Measurements from ENCODE around the gene ZNF629.

ZNF629 gene

DNA sequence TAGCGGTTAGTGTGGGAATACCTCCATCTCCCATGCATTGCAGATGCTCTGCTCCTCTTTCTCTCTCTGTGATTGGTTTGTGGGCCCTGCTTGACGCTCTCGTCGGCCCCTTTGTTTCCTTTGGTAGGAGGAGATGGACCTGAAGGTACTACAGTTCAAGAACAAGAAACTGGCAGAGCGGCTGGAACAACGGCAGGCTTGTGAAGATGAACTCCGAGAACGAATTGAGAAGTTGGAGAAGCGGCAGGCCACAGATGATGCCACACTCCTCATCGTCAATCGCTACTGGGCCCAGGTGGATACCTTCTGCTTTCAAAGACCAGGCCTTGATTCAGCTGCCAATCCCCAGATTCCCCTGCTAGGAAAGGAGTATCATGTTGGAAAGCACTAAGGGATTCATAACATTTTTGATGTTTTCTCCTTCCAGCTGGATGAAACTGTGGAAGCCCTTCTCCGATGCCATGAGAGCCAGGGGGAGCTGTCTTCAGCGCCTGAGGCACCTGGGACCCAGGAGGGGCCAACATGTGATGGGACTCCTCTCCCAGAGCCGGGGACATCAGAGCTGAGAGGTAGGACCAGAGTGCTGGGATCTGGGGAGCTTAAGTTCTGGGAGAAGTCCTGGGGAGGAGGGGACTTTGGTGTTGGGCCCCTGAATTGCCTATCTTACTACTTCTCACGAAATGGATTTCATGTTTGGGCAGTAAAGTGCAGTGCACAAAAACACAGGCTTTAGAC lies 23.8 kb downstream of the ZNF629 start:
- no peak for ATAC-seq
- no peak for TF ChIP-seq TCF4 (CRISPR knock-in tag; IDR thresholded peaks at IDR 0.05; ENCODE audit: borderline replicate concordance)

DNA sequence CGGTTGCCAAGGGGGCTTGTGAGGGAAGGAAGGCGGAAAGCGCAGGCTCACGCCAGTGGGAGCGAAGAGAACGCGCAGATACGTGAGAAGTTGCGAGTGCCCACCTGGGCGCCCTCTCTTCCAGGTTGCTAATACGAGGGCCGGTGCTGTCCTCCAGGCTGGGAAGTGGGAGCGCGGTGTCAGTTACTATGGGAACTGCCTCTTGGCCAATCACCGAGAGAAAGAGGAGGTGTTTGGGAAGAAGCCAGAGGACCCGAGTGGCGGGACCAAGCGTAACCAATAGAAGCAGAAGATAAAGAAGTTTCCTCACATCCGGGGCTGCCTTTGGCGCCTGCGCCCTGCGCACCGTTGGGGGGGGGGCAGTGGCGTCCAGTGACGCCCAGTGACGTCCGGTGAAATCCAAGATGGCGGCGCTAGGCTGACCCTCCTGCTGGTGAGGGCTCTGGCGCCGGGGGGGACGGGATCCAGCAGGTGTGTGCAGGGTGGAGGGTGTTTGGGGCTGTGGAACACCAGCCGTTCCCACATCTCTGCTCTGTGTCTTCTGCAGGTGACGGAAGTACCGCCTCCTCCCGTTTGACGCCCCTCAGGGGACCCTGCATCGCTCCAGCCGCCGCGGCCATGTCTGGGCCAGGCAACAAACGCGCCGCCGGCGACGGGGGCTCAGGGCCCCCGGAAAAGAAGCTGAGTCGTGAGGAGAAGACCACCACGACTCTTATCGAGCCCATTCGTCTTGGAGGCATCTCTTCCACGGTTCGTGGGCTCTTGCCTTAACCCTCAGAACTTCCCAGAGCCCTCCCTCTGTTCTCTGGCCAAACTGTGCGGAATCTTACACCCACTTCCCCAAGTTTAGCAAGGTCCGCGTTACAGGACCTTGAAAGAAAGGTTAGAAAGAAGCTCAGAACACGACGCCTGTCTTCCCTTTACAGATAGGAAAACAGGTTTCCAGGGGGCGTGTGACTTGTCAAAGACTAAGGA lies 24.8 kb downstream of the ZNF629 start, which contains the start of the genes CFAP119 and RNF40:
Gene CFAP119, minus strand, starts transcription at position 135 of the 975 bp plus-strand sequence. CDS start 314 bp downstream, outside the sequence.
Gene RNF40, plus strand, starts transcription at position 395 of the 975 bp plus-strand sequence. Its CDS starts 224 bp downstream, at position 619.
- no peak for TF ChIP-seq ZFP3 (CRISPR knock-in tag; IDR thresholded peaks at IDR 0.05)
- no peak for TF ChIP-seq ZFP30 (CRISPR knock-in tag; IDR thresholded peaks at IDR 0.05)
- TF ChIP-seq ISL1 (CRISPR knock-in tag; IDR thresholded peaks at IDR 0.05): no peak
- no peak for TF ChIP-seq ARNTL (CRISPR knock-in tag; IDR thresholded peaks at IDR 0.05; ENCODE audit: borderline replicate concordance, low read depth)
- TF ChIP-seq, protein P1, sequence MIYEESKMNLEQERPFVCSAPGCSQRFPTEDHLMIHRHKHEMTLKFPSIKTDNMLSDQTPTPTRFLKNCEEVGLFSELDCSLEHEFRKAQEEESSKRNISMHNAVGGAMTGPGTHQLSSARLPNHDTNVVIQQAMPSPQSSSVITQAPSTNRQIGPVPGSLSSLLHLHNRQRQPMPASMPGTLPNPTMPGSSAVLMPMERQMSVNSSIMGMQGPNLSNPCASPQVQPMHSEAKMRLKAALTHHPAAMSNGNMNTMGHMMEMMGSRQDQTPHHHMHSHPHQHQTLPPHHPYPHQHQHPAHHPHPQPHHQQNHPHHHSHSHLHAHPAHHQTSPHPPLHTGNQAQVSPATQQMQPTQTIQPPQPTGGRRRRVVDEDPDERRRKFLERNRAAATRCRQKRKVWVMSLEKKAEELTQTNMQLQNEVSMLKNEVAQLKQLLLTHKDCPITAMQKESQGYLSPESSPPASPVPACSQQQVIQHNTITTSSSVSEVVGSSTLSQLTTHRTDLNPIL (CRISPR knock-in tag; IDR thresholded peaks at IDR 0.05; ENCODE audit: low read depth): no peak
- no peak for TF ChIP-seq OSR1 (CRISPR knock-in tag; IDR thresholded peaks at IDR 0.05)
- no peak for TF ChIP-seq PPARA (CRISPR knock-in tag; IDR thresholded peaks at IDR 0.05; ENCODE audit: borderline replicate concordance)
- TF ChIP-seq CSDC2 (CRISPR knock-in tag; IDR thresholded peaks at IDR 0.05): no peak
- TF ChIP-seq TCF4 (CRISPR knock-in tag; IDR thresholded peaks at IDR 0.05; ENCODE audit: borderline replicate concordance): no peak
- no peak for TF ChIP-seq ZC3H10 (CRISPR knock-in tag; IDR thresholded peaks at IDR 0.05)
- TF ChIP-seq ZNF8 (CRISPR knock-in tag; IDR thresholded peaks at IDR 0.05): no peak
- ATAC-seq: peak; percentile 93

DNA sequence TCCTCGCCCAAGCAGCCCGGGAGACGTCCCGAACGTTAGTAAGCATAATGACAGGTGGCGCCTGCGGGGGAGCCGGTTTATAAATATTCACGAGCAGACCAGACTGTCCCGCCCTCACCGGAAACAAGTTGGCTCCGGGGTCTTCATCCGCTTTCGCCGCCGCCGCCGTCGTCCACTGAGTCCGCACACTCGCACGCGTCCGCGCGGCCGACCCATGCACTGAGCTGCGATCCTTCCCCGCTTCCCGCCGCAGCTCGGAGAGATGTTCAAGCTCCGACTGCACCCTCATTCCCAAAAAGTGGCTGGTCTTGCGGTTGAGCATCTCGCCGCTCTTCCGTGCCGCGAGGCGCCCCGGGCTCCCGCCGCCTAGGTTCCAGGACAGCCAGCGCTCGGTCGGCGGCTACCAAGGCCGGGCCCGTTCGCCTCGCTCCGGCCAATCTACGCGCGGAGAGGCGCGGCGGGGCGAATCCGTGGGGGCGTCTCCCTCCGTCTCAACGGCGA lies 25.5 kb downstream of the ZNF629 start:
- peak; percentile 72 for ATAC-seq
- TF ChIP-seq RARB (CRISPR knock-in tag; IDR thresholded peaks at IDR 0.05) (no peak), PPARA (CRISPR knock-in tag; IDR thresholded peaks at IDR 0.05; ENCODE audit: borderline replicate concordance) (no peak), SNAI2 (CRISPR knock-in tag; IDR thresholded peaks at IDR 0.05) (no peak), ZNF8 (CRISPR knock-in tag; IDR thresholded peaks at IDR 0.05) (no peak), BACH2 (CRISPR knock-in tag; IDR thresholded peaks at IDR 0.05; ENCODE audit: borderline replicate concordance) (no peak), ZNF70 (CRISPR knock-in tag; IDR thresholded peaks at IDR 0.05) (no peak), TCF4 (CRISPR knock-in tag; IDR thresholded peaks at IDR 0.05; ENCODE audit: borderline replicate concordance) (no peak), CSDC2 (CRISPR knock-in tag; IDR thresholded peaks at IDR 0.05) (no peak)
- TF ChIP-seq, protein P1 (CRISPR knock-in tag; IDR thresholded peaks at IDR 0.05; ENCODE audit: low read depth): no peak
- TF ChIP-seq, protein P2, sequence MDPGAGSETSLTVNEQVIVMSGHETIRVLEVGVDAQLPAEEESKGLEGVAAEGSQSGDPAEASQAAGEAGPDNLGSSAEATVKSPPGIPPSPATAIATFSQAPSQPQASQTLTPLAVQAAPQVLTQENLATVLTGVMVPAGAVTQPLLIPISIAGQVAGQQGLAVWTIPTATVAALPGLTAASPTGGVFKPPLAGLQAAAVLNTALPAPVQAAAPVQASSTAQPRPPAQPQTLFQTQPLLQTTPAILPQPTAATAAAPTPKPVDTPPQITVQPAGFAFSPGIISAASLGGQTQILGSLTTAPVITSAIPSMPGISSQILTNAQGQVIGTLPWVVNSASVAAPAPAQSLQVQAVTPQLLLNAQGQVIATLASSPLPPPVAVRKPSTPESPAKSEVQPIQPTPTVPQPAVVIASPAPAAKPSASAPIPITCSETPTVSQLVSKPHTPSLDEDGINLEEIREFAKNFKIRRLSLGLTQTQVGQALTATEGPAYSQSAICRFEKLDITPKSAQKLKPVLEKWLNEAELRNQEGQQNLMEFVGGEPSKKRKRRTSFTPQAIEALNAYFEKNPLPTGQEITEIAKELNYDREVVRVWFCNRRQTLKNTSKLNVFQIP (CRISPR knock-in tag; IDR thresholded peaks at IDR 0.05; ENCODE audit: borderline replicate concordance, low read depth): no peak

DNA sequence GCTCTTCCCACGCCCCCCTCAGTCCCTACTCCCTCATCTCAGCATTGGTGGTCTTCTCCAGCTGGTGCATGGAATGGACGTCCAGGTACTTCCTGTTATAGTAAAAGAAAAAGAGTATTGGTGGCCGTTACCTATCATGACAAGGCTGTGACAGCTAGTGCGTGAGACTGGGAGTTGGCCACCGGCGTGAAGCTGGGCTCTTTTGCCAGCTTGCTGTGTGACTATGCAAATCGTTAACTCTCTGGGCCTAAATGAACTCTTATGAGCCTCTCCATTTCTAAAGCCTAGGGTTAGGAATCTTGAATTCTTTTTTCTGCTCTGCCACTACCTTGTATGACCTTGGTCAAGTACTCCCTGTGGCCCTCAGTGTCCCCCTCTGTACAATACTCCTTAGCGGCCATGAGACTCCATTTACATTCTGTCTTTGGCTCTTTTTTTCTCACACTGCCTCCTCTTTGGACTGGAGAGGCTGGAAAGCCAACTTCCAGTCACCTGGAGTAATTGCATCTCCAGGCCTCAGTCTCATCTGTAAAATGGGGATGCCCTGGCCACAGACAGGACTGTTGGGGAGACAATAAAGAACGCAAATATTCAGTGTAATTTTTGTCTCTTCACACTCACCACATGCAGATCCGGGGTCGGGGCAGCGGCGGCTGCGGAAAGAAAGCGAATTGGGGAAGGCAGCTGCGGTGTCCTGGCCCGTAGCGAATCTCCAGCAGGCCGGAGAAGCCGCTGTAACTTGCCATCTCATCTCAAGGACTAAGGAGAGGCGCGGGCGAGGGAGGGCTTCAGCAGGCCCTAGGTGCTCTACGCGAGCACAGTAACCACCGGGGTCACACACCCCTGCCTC lies 26.2 kb downstream of the ZNF629 start:
- peak; percentile 39 for ATAC-seq

More for the DNA sequence above, 26.2 kb downstream of the ZNF629 start:
- TF ChIP-seq, protein P3, sequence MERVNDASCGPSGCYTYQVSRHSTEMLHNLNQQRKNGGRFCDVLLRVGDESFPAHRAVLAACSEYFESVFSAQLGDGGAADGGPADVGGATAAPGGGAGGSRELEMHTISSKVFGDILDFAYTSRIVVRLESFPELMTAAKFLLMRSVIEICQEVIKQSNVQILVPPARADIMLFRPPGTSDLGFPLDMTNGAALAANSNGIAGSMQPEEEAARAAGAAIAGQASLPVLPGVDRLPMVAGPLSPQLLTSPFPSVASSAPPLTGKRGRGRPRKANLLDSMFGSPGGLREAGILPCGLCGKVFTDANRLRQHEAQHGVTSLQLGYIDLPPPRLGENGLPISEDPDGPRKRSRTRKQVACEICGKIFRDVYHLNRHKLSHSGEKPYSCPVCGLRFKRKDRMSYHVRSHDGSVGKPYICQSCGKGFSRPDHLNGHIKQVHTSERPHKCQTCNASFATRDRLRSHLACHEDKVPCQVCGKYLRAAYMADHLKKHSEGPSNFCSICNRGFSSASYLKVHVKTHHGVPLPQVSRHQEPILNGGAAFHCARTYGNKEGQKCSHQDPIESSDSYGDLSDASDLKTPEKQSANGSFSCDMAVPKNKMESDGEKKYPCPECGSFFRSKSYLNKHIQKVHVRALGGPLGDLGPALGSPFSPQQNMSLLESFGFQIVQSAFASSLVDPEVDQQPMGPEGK (CRISPR knock-in tag; IDR thresholded peaks at IDR 0.05; ENCODE audit: borderline replicate concordance): no peak
- TF ChIP-seq RARB (CRISPR knock-in tag; IDR thresholded peaks at IDR 0.05): no peak
- no peak for TF ChIP-seq ZFP30 (CRISPR knock-in tag; IDR thresholded peaks at IDR 0.05)
- no peak for TF ChIP-seq ZNF8 (CRISPR knock-in tag; IDR thresholded peaks at IDR 0.05)
- no peak for TF ChIP-seq GLIS3 (CRISPR knock-in tag; IDR thresholded peaks at IDR 0.05)
